Measurements from ENCODE around the gene NDUFB10. TPM values are rescaled to one million over a fixed set of nuclear protein-coding genes. Genes with fewer than 3 reads are reported as not detected.

Gene NDUFB10
- total RNA-seq, 2 experiments from 2014 or later, result 131 to 138 TPM

DNA sequence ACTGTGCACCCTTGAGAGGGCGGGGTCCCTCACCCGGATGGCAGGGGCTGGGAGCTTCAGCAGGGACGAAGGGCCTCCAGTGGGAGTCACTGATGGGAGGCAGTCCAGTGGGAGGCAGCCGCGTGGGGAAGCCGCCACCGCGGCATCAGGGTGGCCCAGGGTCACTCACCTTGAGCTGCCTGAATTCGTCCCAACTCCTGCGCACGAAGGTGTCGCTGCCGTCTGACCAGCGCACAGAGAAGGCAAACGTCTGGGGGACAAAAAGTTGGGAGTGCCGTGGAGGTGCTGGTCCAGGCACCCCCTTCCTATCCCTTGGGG lies 21.4 kb downstream of the NDUFB10 start:
- no peak for DNase-seq
- Mint-ChIP-seq H3K27ac (no peak overlapping the region), H3K36me3 (ENCODE audit: low read depth) (peaks cover 11% of the 10 kb centered on the region), H3K27me3 (peaks cover 27% of the 10 kb centered on the region), H3K9me3 (no peaks in the 10 kb centered on the region), H3K4me3 (no peak overlapping the region), H3K4me1 (peaks cover 21% of the 10 kb centered on the region)
- ChIA-PET POLR2A (interaction anchor here (0.9 to 12.7 kb wide), 5 partner anchors 9 to 174 kb away, joined by 3 to 149 read pairs (median 4); partner anchors contain the start of genes NDUFB10, RNF151, RPS2 and SYNGR3), CTCF (no interaction called here)

DNA sequence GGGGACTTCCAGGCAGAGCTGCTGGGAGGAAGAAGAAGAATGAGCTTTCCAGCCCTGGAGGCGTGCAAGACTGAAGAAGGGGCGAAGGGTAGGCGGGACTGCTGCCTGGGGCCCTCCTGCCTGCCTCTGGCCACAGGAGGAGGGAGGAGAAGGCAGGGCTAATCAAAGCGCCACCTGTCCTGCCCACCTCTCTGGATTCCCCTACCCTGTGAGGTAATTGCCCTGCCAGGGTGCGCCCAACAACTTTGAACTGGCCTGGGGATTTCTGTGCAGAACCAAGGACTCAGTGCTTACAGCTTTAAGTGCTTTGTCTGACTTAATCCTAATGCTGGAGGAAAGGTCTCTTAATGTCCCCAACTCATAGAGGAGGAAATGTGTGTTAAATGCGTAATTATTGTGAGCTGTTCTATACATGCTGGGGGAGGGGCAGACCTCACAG lies 22.1 kb downstream of the NDUFB10 start, which contains the start of gene NOXO1:
NOXO1 (minus strand) TSS at position 72 of the 439 bp plus-strand sequence. CDS start 290 bp downstream, outside the sequence.
- POLR2A ChIA-PET, result interaction anchor here (1.0 to 12.7 kb wide), 6 partner anchors 9 to 274 kb away, joined by 3 to 149 read pairs (median 4); partner anchors contain the start of genes NDUFB10, RNF151, RPS2 and TBL3
- DNase-seq, result no peak
- no peaks in the 10 kb centered on the region for H3K9me3 Mint-ChIP-seq
- CTCF ChIA-PET, result interaction anchor here (1.0 kb wide), 1 partner anchor 38 kb away, joined by 3 read pairs; the partner anchor contains the start of gene MSRB1
- H3K4me3 Mint-ChIP-seq, result no peak within 1 kb of the TSS
- peaks cover 27% of the 10 kb centered on the region for H3K27me3 Mint-ChIP-seq
- H3K27ac Mint-ChIP-seq, result no peak within 1 kb of the TSS
- peaks cover 21% of the 10 kb centered on the region for H3K4me1 Mint-ChIP-seq
- H3K36me3 Mint-ChIP-seq (ENCODE audit: low read depth), result peaks cover 9% of the 10 kb centered on the region

DNA sequence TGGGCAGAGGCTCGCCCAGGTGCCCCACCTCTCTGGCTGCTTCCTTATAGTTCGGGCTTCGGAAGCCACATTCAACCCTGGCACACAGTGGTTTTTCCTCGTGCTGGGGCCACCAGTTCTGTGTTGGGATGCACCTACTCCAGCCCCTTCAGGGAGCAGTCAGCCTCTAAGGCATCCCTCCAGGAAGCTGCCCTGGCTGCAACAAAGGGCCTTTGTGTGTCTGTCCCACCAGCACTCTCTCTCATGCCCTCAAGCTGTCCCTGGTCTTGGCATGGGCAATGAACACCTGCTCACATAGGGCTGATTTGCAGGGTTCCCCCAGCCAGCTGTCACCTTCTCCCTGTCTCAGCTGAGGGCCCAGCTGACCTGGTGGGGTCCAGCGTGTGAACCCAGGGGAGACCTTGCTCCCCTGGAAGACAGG lies 22.7 kb downstream of the NDUFB10 start:
- CTCF ChIA-PET, result interaction anchor here (1.0 kb wide), 1 partner anchor 39 kb away, joined by 3 read pairs; the partner anchor contains the start of gene MSRB1
- POLR2A ChIA-PET, result interaction anchor here (0.7 to 12.7 kb wide), 4 partner anchors 10 to 275 kb away, joined by 3 to 149 read pairs (median 25); partner anchors contain the start of genes NDUFB10, RNF151, RPS2 and TBL3
- H3K27me3 Mint-ChIP-seq, result peaks cover 27% of the 10 kb centered on the region
- peaks cover 15% of the 10 kb centered on the region for H3K36me3 Mint-ChIP-seq (ENCODE audit: low read depth)
- no peak for DNase-seq
- H3K9me3 Mint-ChIP-seq, result no peaks in the 10 kb centered on the region
- no peak overlapping the region for H3K27ac Mint-ChIP-seq
- H3K4me3 Mint-ChIP-seq, result no peak overlapping the region
- peaks cover 21% of the 10 kb centered on the region for H3K4me1 Mint-ChIP-seq

DNA sequence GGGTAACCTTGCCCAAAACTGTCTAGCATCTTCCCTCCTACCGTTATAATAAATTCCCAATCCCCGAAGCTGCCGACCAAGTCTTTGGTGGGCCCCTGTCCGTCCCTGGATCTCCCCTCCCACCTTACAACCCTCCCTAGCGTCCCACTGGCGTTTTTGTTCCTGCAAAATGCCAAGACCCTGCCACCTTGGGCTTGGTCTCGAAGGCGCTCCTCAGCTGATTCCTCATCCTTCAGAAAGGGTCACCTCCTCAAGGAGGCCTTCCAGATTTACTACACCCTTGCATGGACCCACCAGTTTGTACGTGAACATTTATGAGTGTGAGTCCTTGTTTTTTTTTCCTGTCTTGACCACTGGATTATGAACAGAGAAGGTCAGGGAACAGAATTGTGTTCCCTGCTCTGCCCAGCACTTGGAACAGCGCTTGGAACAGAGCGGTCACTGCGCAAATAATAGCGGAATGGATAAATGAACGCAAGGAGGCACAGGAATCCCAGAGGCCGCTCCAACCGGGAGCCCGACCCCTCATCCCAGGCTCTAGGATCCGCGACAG lies 23.7 kb downstream of the NDUFB10 start:
- peaks cover 12% of the 10 kb centered on the region for H3K36me3 Mint-ChIP-seq (ENCODE audit: low read depth)
- ChIA-PET CTCF (interaction anchor here (1.1 kb wide), 1 partner anchor 170 kb away, joined by 3 read pairs; no protein-coding TSS in a partner anchor), POLR2A (interaction anchor here (1.9 to 12.7 kb wide), 4 partner anchors 9 to 172 kb away, joined by 7 to 149 read pairs (median 30); partner anchors contain the start of genes NDUFB10, RNF151, RPS2 and TBL3)
- H3K27ac Mint-ChIP-seq, result no peak overlapping the region
- peaks cover 28% of the 10 kb centered on the region for H3K27me3 Mint-ChIP-seq
- no peak for DNase-seq
- peaks cover 21% of the 10 kb centered on the region for H3K4me1 Mint-ChIP-seq
- no peaks in the 10 kb centered on the region for H3K9me3 Mint-ChIP-seq
- peak overlapping the region; percentile 80 for H3K4me3 Mint-ChIP-seq

DNA sequence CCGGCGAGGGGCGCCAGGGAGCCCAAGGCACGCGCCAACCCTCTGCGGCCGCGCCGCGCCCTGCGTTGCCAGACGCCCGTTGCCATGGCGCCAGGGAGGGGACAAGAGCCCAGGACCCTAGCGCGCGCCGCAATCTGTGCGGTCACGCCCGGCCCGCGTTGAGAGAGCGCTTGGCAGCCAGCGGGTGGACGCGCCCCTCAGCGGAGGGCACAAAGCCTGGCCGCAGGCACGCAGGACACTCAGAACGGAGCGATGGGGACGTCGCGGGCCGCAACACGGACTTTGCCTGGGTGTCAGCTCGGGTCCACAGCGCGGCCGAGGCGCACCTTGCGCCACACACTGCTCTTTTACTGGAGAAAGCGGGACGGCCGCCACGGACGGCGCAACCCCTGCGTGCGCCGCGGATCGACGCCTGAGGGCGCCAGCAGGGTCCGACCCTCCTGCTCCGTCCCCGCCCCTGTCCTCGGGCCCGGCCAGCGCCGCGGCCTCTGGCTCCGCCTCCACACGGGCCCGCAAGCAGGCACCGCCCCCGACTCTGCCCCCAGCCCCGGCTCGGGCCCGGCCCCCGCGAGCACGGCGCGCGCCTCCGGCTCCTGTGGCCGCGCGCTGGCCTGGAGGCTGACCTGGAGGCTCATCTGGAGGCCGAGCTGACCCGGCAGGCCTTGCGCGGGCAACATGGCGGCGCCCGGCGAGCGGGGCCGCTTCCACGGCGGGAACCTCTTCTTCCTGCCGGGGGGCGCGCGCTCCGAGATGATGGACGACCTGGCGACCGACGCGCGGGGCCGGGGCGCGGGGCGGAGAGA lies 24.4 kb downstream of the NDUFB10 start, which contains the start of gene GFER:
GFER (plus strand) TSS at position 650 of the 803 bp plus-strand sequence; CDS start at position 676, 26 bp downstream.
- DNase-seq, result peak; percentile 83

DNA sequence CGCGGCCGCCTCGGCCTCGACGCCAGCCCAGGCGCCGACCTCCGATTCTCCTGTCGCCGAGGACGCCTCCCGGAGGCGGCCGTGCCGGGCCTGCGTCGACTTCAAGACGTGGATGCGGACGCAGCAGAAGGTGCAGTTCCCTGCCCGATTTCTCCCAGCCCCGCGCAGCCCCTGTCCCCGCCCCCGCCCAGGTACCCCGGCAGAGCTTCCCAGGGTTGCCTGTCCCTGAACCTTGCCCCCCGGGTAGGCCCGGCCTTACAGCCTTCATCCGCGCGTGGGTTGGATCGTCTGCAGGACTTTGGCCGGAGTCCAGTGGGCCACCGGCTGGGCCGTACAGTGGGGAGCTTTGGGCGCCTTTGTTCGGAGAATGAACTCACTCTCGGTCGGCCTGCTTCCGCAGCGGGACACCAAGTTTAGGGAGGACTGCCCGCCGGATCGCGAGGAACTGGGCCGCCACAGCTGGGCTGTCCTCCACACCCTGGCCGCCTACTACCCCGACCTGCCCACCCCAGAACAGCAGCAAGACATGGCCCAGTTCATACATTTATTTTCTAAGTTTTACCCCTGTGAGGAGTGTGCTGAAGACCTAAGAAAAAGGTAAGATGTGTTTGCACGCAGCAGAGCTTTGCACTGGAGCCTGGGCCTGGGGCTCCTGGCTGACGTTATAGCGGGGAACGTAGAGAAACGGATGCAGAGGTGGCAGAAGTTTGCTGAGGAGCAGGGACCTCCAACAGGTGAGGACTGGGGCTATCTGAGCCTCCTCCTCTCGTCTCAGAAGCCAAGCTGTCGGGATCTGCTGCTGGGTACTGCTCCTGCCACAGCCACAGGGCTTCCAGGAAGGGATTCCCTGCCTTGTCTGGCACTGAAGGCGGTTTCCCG lies 25.2 kb downstream of the NDUFB10 start:
- peak overlapping the region; percentile 32 for H3K27ac Mint-ChIP-seq
- POLR2A ChIA-PET, result interaction anchor here (0.8 to 12.7 kb wide), 6 partner anchors 8 to 171 kb away, joined by 4 to 149 read pairs (median 10); partner anchors contain the start of genes NDUFB10, RNF151, RPS2 and TBL3
- peak overlapping the region; percentile 80 for H3K4me3 Mint-ChIP-seq
- CTCF ChIA-PET, result interaction anchor here (0.7 to 1.7 kb wide), 2 partner anchors 13 to 19 kb away, joined by 3 to 6 read pairs; partner anchors contain the start of gene TBL3
- H3K4me1 Mint-ChIP-seq, result peaks cover 32% of the 10 kb centered on the region
- no peaks in the 10 kb centered on the region for H3K9me3 Mint-ChIP-seq
- peaks cover 13% of the 10 kb centered on the region for H3K36me3 Mint-ChIP-seq (ENCODE audit: low read depth)
- H3K27me3 Mint-ChIP-seq, result peaks cover 40% of the 10 kb centered on the region
- DNase-seq, result no peak

More for the DNA sequence above, 24.4 kb downstream of the NDUFB10 start, which contains the start of gene GFER:
- H3K4me1 Mint-ChIP-seq, result peaks cover 24% of the 10 kb centered on the region
- ChIA-PET POLR2A (interaction anchor here (0.8 to 12.7 kb wide), 6 partner anchors 8 to 171 kb away, joined by 4 to 149 read pairs (median 10); partner anchors contain the start of genes NDUFB10, RNF151, RPS2 and TBL3), CTCF (interaction anchor here (1.1 to 1.7 kb wide), 2 partner anchors 12 to 169 kb away, joined by 3 to 6 read pairs; partner anchors contain the start of gene TBL3)
- peaks cover 14% of the 10 kb centered on the region for H3K36me3 Mint-ChIP-seq (ENCODE audit: low read depth)
- H3K4me3 Mint-ChIP-seq, result peak within 1 kb of the TSS; percentile 80
- no peaks in the 10 kb centered on the region for H3K9me3 Mint-ChIP-seq
- H3K27me3 Mint-ChIP-seq, result peaks cover 32% of the 10 kb centered on the region
- H3K27ac Mint-ChIP-seq, result peak within 1 kb of the TSS; percentile 32

DNA sequence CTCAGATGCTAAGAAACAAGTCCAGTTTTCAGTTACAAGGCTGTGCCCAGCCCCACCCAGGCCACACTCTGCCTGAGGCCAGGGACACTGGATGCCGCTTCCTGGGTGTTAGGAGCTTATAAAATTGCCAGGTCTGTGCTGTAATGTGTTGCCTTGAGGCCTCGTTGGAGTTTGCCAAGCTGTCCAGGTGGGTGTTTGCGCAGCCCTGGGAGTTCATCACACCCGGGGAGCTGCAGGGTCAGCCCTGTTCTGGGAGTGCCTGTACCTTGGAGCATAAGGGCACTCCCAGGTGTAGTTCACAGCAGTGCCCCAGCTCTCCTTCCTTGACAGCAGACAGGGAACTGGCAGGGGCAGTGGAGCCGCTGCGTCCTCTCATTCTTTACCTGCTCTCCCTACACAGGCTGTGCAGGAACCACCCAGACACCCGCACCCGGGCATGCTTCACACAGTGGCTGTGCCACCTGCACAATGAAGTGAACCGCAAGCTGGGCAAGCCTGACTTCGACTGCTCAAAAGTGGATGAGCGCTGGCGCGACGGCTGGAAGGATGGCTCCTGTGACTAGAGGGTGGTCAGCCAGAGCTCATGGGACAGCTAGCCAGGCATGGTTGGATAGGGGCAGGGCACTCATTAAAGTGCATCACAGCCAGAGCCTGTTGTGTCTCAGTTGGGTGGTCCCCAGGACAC lies 26.3 kb downstream of the NDUFB10 start:
- DNase-seq, result no peak
- no peaks in the 10 kb centered on the region for H3K9me3 Mint-ChIP-seq
- peaks cover 34% of the 10 kb centered on the region for H3K4me1 Mint-ChIP-seq
- no peak overlapping the region for H3K27ac Mint-ChIP-seq
- POLR2A ChIA-PET, result interaction anchor here (1.1 to 12.7 kb wide), 4 partner anchors 13 to 170 kb away, joined by 3 to 149 read pairs (median 30); partner anchors contain the start of genes NDUFB10, RNF151, RPS2 and TBL3
- peaks cover 36% of the 10 kb centered on the region for H3K27me3 Mint-ChIP-seq
- H3K36me3 Mint-ChIP-seq (ENCODE audit: low read depth), result peaks cover 13% of the 10 kb centered on the region
- CTCF ChIA-PET, result interaction anchor here (0.7 to 1.7 kb wide), 3 partner anchors 14 to 18 kb away, joined by 3 to 6 read pairs (median 3); partner anchors contain the start of gene TBL3
- H3K4me3 Mint-ChIP-seq, result peak overlapping the region; percentile 80

DNA sequence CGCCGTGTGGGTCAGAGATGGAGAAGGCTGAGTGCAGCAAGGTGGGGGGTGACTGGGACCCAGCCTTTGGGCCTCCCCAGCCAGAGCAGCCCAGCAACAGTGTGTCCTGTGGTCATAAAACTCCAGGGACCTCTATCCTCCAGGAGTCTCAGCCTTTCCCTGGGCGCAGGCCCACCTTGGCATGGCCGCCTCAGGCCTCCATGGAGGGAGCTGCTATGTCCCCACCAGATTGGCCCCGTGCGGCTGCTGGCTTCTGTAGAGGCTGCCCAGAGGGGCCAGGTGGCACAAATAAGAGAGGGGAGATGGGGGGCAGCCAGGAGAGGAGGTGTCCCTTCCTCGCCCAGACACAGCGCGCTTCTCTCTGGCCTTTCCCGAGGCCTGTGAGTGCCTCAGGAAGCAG lies 27.9 kb downstream of the NDUFB10 start:
- Mint-ChIP-seq H3K27ac (no peak overlapping the region), H3K4me1 (peaks cover 44% of the 10 kb centered on the region), H3K36me3 (ENCODE audit: low read depth) (peaks cover 13% of the 10 kb centered on the region), H3K9me3 (no peaks in the 10 kb centered on the region), H3K4me3 (no peak overlapping the region), H3K27me3 (peaks cover 25% of the 10 kb centered on the region)
- ChIA-PET POLR2A (interaction anchor here (1.9 to 12.7 kb wide), 3 partner anchors 15 to 23 kb away, joined by 5 to 149 read pairs (median 47); partner anchors contain the start of genes NDUFB10, RNF151, RPS2 and TBL3), CTCF (no interaction called here)
- no peak for DNase-seq

DNA sequence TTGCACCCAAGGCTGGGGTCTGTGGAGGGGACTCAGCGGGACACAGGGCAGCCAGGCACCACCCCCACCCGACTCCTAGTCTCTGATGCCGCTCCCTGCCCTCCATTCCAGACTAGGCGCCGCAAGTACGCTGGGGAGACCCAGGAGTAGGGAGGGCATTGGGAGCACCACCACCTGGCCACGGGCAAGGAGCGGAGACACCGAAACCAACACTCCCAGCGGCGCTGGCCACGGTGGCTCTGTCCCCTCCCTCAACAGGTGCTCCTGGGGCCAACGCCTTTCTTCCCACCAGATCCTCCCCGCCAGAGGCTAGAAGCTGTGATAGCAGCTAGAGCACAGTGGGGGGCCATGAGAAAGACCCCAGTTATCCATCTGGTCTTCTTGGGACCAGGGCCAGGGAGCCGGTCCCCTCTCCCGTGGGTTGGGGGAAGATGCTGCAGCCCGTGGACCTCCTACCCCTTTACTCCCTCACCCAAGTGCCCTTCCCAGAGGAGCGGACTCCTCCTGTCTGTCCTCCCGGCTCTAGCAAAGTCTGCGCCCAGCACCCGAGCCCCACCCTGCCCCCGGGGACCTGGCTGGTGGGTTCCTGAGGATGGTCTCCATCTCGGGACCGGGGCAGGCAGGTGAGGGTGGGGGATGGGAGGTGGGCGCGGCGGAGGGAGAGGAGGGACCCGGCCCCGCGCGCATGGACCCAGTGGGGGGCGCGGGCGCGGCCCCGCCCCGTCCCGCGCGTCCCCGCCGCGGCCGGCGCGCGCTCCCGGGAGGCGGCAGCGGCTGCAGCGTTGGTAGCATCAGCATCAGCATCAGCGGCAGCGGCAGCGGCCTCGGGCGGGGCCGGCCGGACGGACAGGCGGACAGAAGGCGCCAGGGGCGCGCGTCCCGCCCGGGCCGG lies 30.1 kb downstream of the NDUFB10 start, which contains the start of gene SYNGR3:
SYNGR3 (plus strand) TSS at position 762 of the 892 bp plus-strand sequence. CDS start 133 bp downstream, outside the sequence.
- Mint-ChIP-seq H3K4me3 (peak within 1 kb of the TSS; percentile 73), H3K36me3 (ENCODE audit: low read depth) (peaks cover 13% of the 10 kb centered on the region), H3K27ac (no peak within 1 kb of the TSS), H3K4me1 (peaks cover 46% of the 10 kb centered on the region), H3K27me3 (peaks cover 14% of the 10 kb centered on the region), H3K9me3 (no peaks in the 10 kb centered on the region)
- CTCF ChIA-PET, result no interaction called here
- POLR2A ChIA-PET, result interaction anchor here (1.1 to 5.2 kb wide), 5 partner anchors 9 to 26 kb away, joined by 3 to 56 read pairs (median 15); partner anchors contain the start of genes RPS2, TBL3 and ZNF598
- DNase-seq, result no peak

DNA sequence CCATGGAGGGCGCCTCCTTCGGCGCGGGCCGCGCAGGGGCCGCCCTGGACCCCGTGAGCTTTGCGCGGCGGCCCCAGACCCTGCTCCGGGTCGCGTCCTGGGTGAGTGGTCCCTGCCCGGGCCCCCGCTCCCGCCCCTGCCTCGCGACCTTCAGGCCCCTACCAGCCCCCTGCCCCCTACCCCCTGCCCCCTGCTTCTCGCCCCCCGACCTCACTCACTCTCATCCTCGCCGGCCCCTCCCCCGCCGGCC lies 30.7 kb downstream of the NDUFB10 start:
- ChIA-PET POLR2A (interaction anchor here (1.0 to 5.6 kb wide), 7 partner anchors 10 to 165 kb away, joined by 3 to 56 read pairs (median 16); partner anchors contain the start of genes RPS2, TBL3, TRAF7 and ZNF598), CTCF (interaction anchor here (0.6 kb wide), 1 partner anchor 25 kb away, joined by 4 read pairs; no protein-coding TSS in a partner anchor)
- Mint-ChIP-seq H3K4me1 (peaks cover 41% of the 10 kb centered on the region), H3K27me3 (peaks cover 14% of the 10 kb centered on the region), H3K9me3 (no peaks in the 10 kb centered on the region), H3K27ac (no peak overlapping the region), H3K36me3 (ENCODE audit: low read depth) (peaks cover 13% of the 10 kb centered on the region), H3K4me3 (no peak overlapping the region)
- DNase-seq, result no peak

Measured in activated CD4-positive, alpha-beta memory T cell treated with anti-CD3 and anti-CD28 coated beads, Interleukin-2, amount 10 ng/mL, durations not matched to agents 7 days and 5 days (primary cell).